ENCODE data around the gene HBQ1. TPM values are rescaled to one million over a fixed set of nuclear protein-coding genes. Genes with fewer than 3 reads are reported as not detected.
"Not testable (repeated sequence)": the region's sequence is repeated elsewhere in the genome, so short reads cannot be mapped to it uniquely, and the experiment has no call there.

Gene HBQ1
- total RNA-seq, 1 donor from 2014 or later, result not detected

DNA sequence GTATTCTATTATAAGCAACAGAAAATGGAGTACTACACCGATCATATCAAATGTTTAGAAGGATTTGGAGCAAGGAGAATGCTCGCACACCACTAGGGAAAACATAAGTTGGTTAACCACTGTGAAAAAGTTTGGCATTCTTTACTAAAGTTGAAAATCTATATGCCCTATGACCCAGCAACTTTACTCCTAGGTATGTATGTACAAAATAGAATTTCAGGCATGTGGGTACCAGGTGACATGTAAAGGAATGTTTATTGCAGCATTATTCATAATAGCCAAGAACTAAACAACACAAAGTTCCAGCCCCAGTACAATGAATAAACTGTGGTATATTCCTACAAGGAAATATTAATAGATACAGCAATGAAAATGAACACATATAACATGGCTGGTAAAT, 33.6 kb upstream of the HBQ1 start:
- no peak for TF ChIP-seq CTCF (IDR thresholded peaks at IDR 0.05; ENCODE audit: insufficient read depth, low read length, severe bottlenecking)
- peaks cover 4% of the 10 kb centered on the region for H3K27me3 ChIP-seq (ENCODE audit: control insufficient read depth, insufficient read depth, low read length)
- H3K4me3 ChIP-seq (ENCODE audit: low read depth, low read length), result no peak overlapping the region
- no peaks in the 10 kb centered on the region for H3K36me3 ChIP-seq (ENCODE audit: control insufficient read depth, insufficient read depth, low read length)
- DNase-seq (ENCODE audit: low read depth) (no peak), FAIRE-seq (no peak)

- DNase-seq (ENCODE audit: low read depth) (no peak), FAIRE-seq (no peak)
- Histone ChIP-seq H3K36me3 (ENCODE audit: control insufficient read depth, insufficient read depth, low read length) (no peaks in the 10 kb centered on the region), H3K27me3 (ENCODE audit: control insufficient read depth, insufficient read depth, low read length) (peaks cover 4% of the 10 kb centered on the region), H3K4me3 (ENCODE audit: low read depth, low read length) (no peak overlapping the region)
- no peak for TF ChIP-seq CTCF (IDR thresholded peaks at IDR 0.05; ENCODE audit: insufficient read depth, low read length, severe bottlenecking)
Observed at GRCh38 chr16:149024-149660, 31.1 kb upstream of the HBQ1 start.

- DNase-seq (ENCODE audit: low read depth) (no peak), FAIRE-seq (no peak)
- TF ChIP-seq CTCF (IDR thresholded peaks at IDR 0.05; ENCODE audit: insufficient read depth, low read length, severe bottlenecking), result no peak
Observed at GRCh38 chr16:152141-153128, 27.8 kb upstream of the HBQ1 start, which contains the start of gene HBZ. Gene HBZ, plus strand, starts transcription at chr16:152644. Its CDS starts 266 bp downstream, at chr16:152910.

GRCh38 chr16:153129-153521, 27.1 kb upstream of the HBQ1 start:
- H3K27me3 ChIP-seq (ENCODE audit: control insufficient read depth, insufficient read depth, low read length); DNase-seq (ENCODE audit: low read depth); H3K36me3 ChIP-seq (ENCODE audit: control insufficient read depth, insufficient read depth, low read length); H3K4me3 ChIP-seq (ENCODE audit: low read depth, low read length): not testable (repeated sequence)
- peak; percentile 87 for FAIRE-seq

More at GRCh38 chr16:152141-153128, 27.8 kb upstream of the HBQ1 start, which contains the start of gene HBZ:
- H3K27me3 ChIP-seq (ENCODE audit: control insufficient read depth, insufficient read depth, low read length), result peaks cover 8% of the 10 kb centered on the region
- no peaks in the 10 kb centered on the region for H3K36me3 ChIP-seq (ENCODE audit: control insufficient read depth, insufficient read depth, low read length)
- no peak within 1 kb of the TSS for H3K4me3 ChIP-seq (ENCODE audit: low read depth, low read length)

GRCh38 chr16:153550-154216, 26.6 kb upstream of the HBQ1 start:
- H3K27me3 ChIP-seq (ENCODE audit: control insufficient read depth, insufficient read depth, low read length); DNase-seq (ENCODE audit: low read depth); H3K4me3 ChIP-seq (ENCODE audit: low read depth, low read length); FAIRE-seq; H3K36me3 ChIP-seq (ENCODE audit: control insufficient read depth, insufficient read depth, low read length): not testable (repeated sequence)

- TF ChIP-seq CTCF (IDR thresholded peaks at IDR 0.05; ENCODE audit: insufficient read depth, low read length, severe bottlenecking), result no peak
- DNase-seq (ENCODE audit: low read depth), result peak; percentile 19
- Histone ChIP-seq H3K4me3 (ENCODE audit: low read depth, low read length) (peak overlapping the region; percentile 33), H3K36me3 (ENCODE audit: control insufficient read depth, insufficient read depth, low read length) (no peaks in the 10 kb centered on the region), H3K27me3 (ENCODE audit: control insufficient read depth, insufficient read depth, low read length) (peaks cover 4% of the 10 kb centered on the region)
- FAIRE-seq, result no peak
Observed at GRCh38 chr16:154217-155030, 25.8 kb upstream of the HBQ1 start.

Measured in bronchial epithelial cell (primary cell).